Peyer's patch (tissue), 4 donors: ENCODE measurements around the gene UBXN6. TPM values are rescaled to one million over a fixed set of nuclear protein-coding genes. Genes with fewer than 3 reads are reported as not detected.
A peak's percentile ranks its signal among the peaks of the same experiment; 100 is the strongest.

ENCODE experiments used
- DNase-seq, 3 donors: peaks; one replicate each; pipeline ENCODE4 v3.0.0-alpha.2; 2017 to 2019
- H3K27ac ChIP-seq, 4 donors: fragments of 200-600 bp; sonication (generic); one replicate each; pipeline ENCODE4 v1.5.1; 2016 to 2019
- H3K27me3 ChIP-seq, 2 donors: fragments of 200-600 bp; sonication (generic); one replicate each; pipeline ENCODE4 v1.5.1; 2019
- H3K36me3 ChIP-seq, 3 donors: fragments of 200-600 bp; sonication (generic); one replicate each; pipeline ENCODE4 v1.5.1; 2016 to 2019
- H3K4me1 ChIP-seq, 4 donors: fragments of 200-600 bp; sonication (generic); one replicate each; pipeline ENCODE4 v1.5.1; 2016 to 2019
- H3K4me3 ChIP-seq, 4 donors: fragments of 200-600 bp; sonication (generic); 1 replicate in 3 of 4; 2 replicates in 1 of 4; pipeline ENCODE4 v1.5.1; 2016 to 2019; ENCODE audit warnings: mild to moderate bottlenecking in 1 of 4
- H3K9me3 ChIP-seq, 4 donors: fragments of 200-600 bp; sonication (generic); one replicate each; pipeline ENCODE4 v1.5.1; 2016 to 2019; ENCODE audit warnings: mild to moderate bottlenecking in 1 of 4
- POLR2A ChIP-seq, 2 donors: fragments of 450-650 bp; IDR thresholded peaks; one replicate each; pipeline ENCODE4 v1.5.1; 2017; ENCODE audit warnings: antibody characterized with exemption in 2 of 2, mild to moderate bottlenecking in 2 of 2, moderate library complexity in 2 of 2
- total RNA-seq, 4 donors: library from RNA; depleted of rRNA; stranded (reverse); fragments of >200 nt; gene quantifications; one replicate each; pipeline ENCODE4 v1.1.0, GENCODE V29; 2016
- TF ChIP-seq, protein P1 (sequence below), 6 experiments: fragments of 450-650 bp in 4 of 6; fragments of 200-600 bp in 2 of 6; sonication (generic) in 1 of 6; IDR thresholded peaks; one replicate each; pipeline ENCODE4 v1.5.1; 2017 to 2019; ENCODE audit warnings: antibody characterized with exemption in 6 of 6, mild to moderate bottlenecking in 3 of 6, moderate library complexity in 1 of 6

The UBXN6 gene
- total RNA-seq, result 100 to 1,000 TPM in 3 of 4 donors, 10 to 100 TPM in 1; 94.9 to 178 (median 163) TPM

DNA sequence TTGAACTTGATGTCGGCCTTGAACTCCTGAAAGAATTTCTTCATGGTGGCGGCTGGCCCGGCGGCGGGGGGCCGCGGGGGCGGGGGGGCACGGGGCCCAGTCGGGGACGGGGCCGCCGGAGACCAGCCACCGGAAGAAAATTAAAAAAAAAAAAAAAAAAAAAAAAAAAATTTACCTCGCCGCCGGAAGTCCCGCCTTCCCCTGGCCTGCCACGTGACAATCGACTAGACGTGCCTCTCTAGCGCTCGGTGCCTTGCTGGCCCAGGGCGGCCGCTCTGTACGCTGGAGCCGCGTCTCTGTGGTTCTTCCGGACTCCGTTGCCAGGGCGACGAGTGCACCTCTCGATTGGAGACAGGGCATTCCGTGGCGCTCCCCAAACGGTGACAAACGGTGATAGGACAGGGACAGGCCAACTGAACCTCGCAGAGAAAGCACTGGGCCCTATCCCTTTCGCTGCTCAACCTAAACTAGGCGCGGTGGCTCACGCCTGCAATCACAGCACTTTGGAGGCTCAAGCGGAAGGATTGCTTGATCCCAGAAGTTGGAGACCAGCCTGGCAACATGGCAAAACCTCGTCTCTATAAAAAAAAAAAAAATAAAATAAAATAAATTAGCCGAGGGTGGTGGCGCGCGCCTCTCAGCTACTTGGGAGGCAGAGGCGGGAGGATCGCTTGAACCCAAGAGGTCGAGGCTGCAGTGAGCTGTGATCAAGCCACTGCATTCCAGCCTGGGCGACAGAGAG, at the start of gene UBXN6:
UBXN6 (minus strand) TSS at position 141 of the 742 bp plus-strand sequence; CDS start at position 44, 97 bp downstream.
- peak; percentile 97 to 99 (median 98) for DNase-seq

GRCh38 chr19:4507150-4507452, 49.5 kb upstream of the UBXN6 start:
- Histone ChIP-seq H3K27me3 (no peaks in the 10 kb centered on the region), H3K4me1 (no peaks in the 10 kb centered on the region), H3K4me3 (no peak overlapping the region), H3K9me3 (no peaks in the 10 kb centered on the region), H3K27ac (no peak overlapping the region), H3K36me3 (peaks cover 0 to 16% (median 0%) of the 10 kb centered on the region in 3 donors)
- DNase-seq, result no peak
- TF ChIP-seq, protein P1, sequence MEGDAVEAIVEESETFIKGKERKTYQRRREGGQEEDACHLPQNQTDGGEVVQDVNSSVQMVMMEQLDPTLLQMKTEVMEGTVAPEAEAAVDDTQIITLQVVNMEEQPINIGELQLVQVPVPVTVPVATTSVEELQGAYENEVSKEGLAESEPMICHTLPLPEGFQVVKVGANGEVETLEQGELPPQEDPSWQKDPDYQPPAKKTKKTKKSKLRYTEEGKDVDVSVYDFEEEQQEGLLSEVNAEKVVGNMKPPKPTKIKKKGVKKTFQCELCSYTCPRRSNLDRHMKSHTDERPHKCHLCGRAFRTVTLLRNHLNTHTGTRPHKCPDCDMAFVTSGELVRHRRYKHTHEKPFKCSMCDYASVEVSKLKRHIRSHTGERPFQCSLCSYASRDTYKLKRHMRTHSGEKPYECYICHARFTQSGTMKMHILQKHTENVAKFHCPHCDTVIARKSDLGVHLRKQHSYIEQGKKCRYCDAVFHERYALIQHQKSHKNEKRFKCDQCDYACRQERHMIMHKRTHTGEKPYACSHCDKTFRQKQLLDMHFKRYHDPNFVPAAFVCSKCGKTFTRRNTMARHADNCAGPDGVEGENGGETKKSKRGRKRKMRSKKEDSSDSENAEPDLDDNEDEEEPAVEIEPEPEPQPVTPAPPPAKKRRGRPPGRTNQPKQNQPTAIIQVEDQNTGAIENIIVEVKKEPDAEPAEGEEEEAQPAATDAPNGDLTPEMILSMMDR (IDR thresholded peaks at IDR 0.05), result no peak
- TF ChIP-seq POLR2A (IDR thresholded peaks at IDR 0.05), result no peak

More for the DNA sequence above, at the start of gene UBXN6:
- peak within 1 kb of the TSS; percentile 80 to 89 (median 86) for H3K27ac ChIP-seq
- TF ChIP-seq POLR2A (IDR thresholded peaks at IDR 0.05), result no peak
- TF ChIP-seq, protein P1 (IDR thresholded peaks at IDR 0.05), result peak in 4 of 6 experiments; percentile 27 to 49 (median 38)
- peaks cover 0 to 18% (median 8%) of the 10 kb centered on the region in 4 donors for H3K4me1 ChIP-seq
- no peaks in the 10 kb centered on the region for H3K27me3 ChIP-seq
- no peaks in the 10 kb centered on the region for H3K9me3 ChIP-seq
- H3K36me3 ChIP-seq, result peaks cover 0 to 16% (median 0%) of the 10 kb centered on the region in 3 donors
- H3K4me3 ChIP-seq, result peak within 1 kb of the TSS; percentile 70 to 89 (median 78)

GRCh38 chr19:4506449-4507149, 49.0 kb upstream of the UBXN6 start:
- TF ChIP-seq, protein P1 (IDR thresholded peaks at IDR 0.05), result no peak
- no peak for TF ChIP-seq POLR2A (IDR thresholded peaks at IDR 0.05)
- H3K4me3 ChIP-seq, result no peak overlapping the region
- no peak overlapping the region for H3K27ac ChIP-seq
- peaks cover 0 to 21% (median 0%) of the 10 kb centered on the region in 3 donors for H3K36me3 ChIP-seq
- no peak for DNase-seq
- H3K4me1 ChIP-seq, result no peaks in the 10 kb centered on the region
- H3K27me3 ChIP-seq, result no peaks in the 10 kb centered on the region
- no peaks in the 10 kb centered on the region for H3K9me3 ChIP-seq

GRCh38 chr19:4505570-4506448, 48.2 kb upstream of the UBXN6 start:
- H3K4me3 ChIP-seq, result no peak overlapping the region
- no peak for DNase-seq
- H3K36me3 ChIP-seq, result peaks cover 0 to 26% (median 0%) of the 10 kb centered on the region in 3 donors
- no peaks in the 10 kb centered on the region for H3K9me3 ChIP-seq
- no peaks in the 10 kb centered on the region for H3K27me3 ChIP-seq
- no peaks in the 10 kb centered on the region for H3K4me1 ChIP-seq
- no peak for TF ChIP-seq POLR2A (IDR thresholded peaks at IDR 0.05)
- TF ChIP-seq, protein P1 (IDR thresholded peaks at IDR 0.05), result no peak
- H3K27ac ChIP-seq, result no peak overlapping the region

DNA sequence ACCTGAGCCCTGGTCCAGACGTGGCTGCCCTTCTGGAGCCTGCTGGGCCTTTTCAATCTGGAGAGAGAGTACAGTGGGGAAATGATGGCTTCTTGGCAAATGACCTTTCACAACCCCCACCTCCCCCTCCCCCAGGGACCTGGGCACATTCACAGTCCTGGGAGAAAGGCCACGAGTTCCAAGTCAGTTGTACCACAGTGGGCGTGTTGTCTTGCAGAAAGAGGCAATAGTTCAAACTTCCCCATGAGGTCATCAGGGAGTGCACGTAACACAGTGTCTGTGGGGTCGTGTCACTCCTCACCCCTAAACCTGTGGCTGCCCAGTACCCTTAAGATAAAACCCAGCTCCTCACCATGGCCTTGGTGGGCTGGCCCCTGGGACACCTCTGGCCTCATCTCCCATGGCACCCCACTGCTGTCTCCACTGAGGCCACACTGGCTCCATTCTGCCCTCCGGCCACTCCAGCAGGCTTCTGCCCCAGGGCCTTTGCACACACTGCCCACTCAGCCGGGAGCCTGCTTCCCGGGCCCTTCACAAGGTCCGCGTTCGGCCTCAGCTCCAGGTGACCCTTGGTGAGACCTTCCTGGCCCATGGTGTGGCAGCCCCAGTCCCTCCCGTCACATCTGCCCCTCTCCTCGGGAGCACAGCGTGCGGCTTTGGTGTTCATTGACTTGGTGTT, 47.4 kb upstream of the UBXN6 start:
- no peaks in the 10 kb centered on the region for H3K27me3 ChIP-seq
- no peak overlapping the region for H3K27ac ChIP-seq
- H3K9me3 ChIP-seq, result no peaks in the 10 kb centered on the region
- no peak overlapping the region for H3K4me3 ChIP-seq
- peaks cover 0 to 34% (median 0%) of the 10 kb centered on the region in 3 donors for H3K36me3 ChIP-seq
- H3K4me1 ChIP-seq, result no peaks in the 10 kb centered on the region
- TF ChIP-seq, protein P1 (IDR thresholded peaks at IDR 0.05), result no peak
- no peak for TF ChIP-seq POLR2A (IDR thresholded peaks at IDR 0.05)
- no peak for DNase-seq
